HEK293T (cell line): ENCODE results near the gene KLF5.
A peak's percentile ranks its signal among the peaks of the same experiment; 100 is the strongest.

Experiments
- CTCF ChIA-PET: fragments of 350-600 bp; formaldehyde crosslinking; extraction: SDS; loops from one replicate; lab custom pipeline; 2021; ENCODE audit warnings: antibody characterized with exemption, inconsistent platforms; lab: Yijun Ruan, JAX
- POLR2A ChIA-PET: fragments of 350-600 bp; formaldehyde crosslinking; extraction: SDS; loops from one replicate; lab custom pipeline; 2020; ENCODE audit warnings: antibody characterized with exemption, inconsistent platforms; lab: Yijun Ruan, JAX
- DNase-seq: peaks from one replicate; pipeline ENCODE4 v3.0.0; 2012; ENCODE audit warnings: mixed read lengths; ENCODE audit errors: extremely low spot score
- ARNT ChIP-seq: fragments of 450-650 bp; IDR thresholded peaks from 2 replicates; pipeline ENCODE4 v1.6.1; 2017; ENCODE audit warnings: mild to moderate bottlenecking
- BHLHE40 ChIP-seq: fragments of 450-650 bp; IDR thresholded peaks from 2 replicates; pipeline ENCODE4 v1.6.1; 2016; ENCODE audit warnings: mild to moderate bottlenecking, moderate library complexity, borderline replicate concordance
- CTBP1 ChIP-seq: fragments of 450-650 bp; IDR thresholded peaks from 2 replicates; pipeline ENCODE4 v1.6.1; 2016; ENCODE audit warnings: borderline replicate concordance
- ELF4 ChIP-seq: fragments of 450-650 bp; IDR thresholded peaks from 2 replicates; pipeline ENCODE4 v1.6.1; 2017; ENCODE audit warnings: antibody characterized with exemption
- FOXA1 ChIP-seq: fragments of 450-650 bp; IDR thresholded peaks from 2 replicates; pipeline ENCODE4 v1.6.1; 2016; ENCODE audit warnings: mild to moderate bottlenecking
- FOXK2 ChIP-seq: fragments of 450-650 bp; IDR thresholded peaks from 2 replicates; pipeline ENCODE4 v1.6.1; 2016; ENCODE audit warnings: mild to moderate bottlenecking
- FOXM1 ChIP-seq: fragments of 450-650 bp; IDR thresholded peaks from 2 replicates; pipeline ENCODE4 v1.6.1; 2017; ENCODE audit warnings: mild to moderate bottlenecking, borderline replicate concordance
- HDGF ChIP-seq: fragments of 450-650 bp; IDR thresholded peaks from 2 replicates; pipeline ENCODE4 v1.6.1; 2017; ENCODE audit warnings: antibody characterized with exemption, borderline replicate concordance
- L3MBTL2 ChIP-seq: fragments of 450-650 bp; conservative IDR thresholded peaks from 2 replicates; pipeline ENCODE4 v1.6.1; 2016; ENCODE audit warnings: mild to moderate bottlenecking
- LEF1 ChIP-seq: fragments of 450-650 bp; IDR thresholded peaks from 2 replicates; pipeline ENCODE4 v1.6.1; 2017; ENCODE audit warnings: mild to moderate bottlenecking, borderline replicate concordance
- NFRKB ChIP-seq: fragments of 450-650 bp; IDR thresholded peaks from 2 replicates; pipeline ENCODE4 v1.6.1; 2016; ENCODE audit warnings: mild to moderate bottlenecking, moderate library complexity
- PKNOX1 ChIP-seq: fragments of 450-650 bp; IDR thresholded peaks from 2 replicates; pipeline ENCODE4 v1.6.1; 2016
- SP1 ChIP-seq: fragments of 450-650 bp; IDR thresholded peaks from 2 replicates; pipeline ENCODE4 v1.6.1; 2017
- SUZ12 ChIP-seq: fragments of 450-650 bp; IDR thresholded peaks from 2 replicates; pipeline ENCODE4 v1.6.1; 2016; ENCODE audit warnings: mild to moderate bottlenecking
- TARDBP ChIP-seq: fragments of 450-650 bp; IDR thresholded peaks from 2 replicates; pipeline ENCODE4 v1.6.1; 2016
- ZNF384 ChIP-seq: fragments of 450-650 bp; IDR thresholded peaks from 2 replicates; pipeline ENCODE4 v1.6.1; 2016

Gene KLF5

GRCh38 chr13:73061876-73062275 is 3.1 kb downstream of the KLF5 start:
- DNase-seq: no peak
- TF ChIP-seq FOXM1 (no peak), TARDBP (no peak), L3MBTL2 (no peak), NFRKB (no peak), ZNF384 (no peak)
- ChIA-PET CTCF (no interaction called here), POLR2A (interaction anchor here (1.3 kb wide), 1 partner anchor 13 kb away, joined by 3 read pairs; no protein-coding TSS in a partner anchor)

- ChIA-PET POLR2A (interaction anchor here (0.8 to 1.3 kb wide), 2 partner anchors 13 to 241 kb away, joined by 3 read pairs; no protein-coding TSS in a partner anchor), CTCF (interaction anchor here (0.6 kb wide), 1 partner anchor 489 kb away, joined by 3 read pairs; no protein-coding TSS in a partner anchor)
- TF ChIP-seq BHLHE40 (no peak), TARDBP (no peak), ZNF384 (no peak), HDGF (no peak), L3MBTL2 (no peak), ARNT (no peak), ELF4 (no peak), LEF1 (no peak), SUZ12 (no peak), FOXM1 (no peak), FOXA1 (no peak), PKNOX1 (no peak), NFRKB (no peak)
- DNase-seq: no peak
These were observed 3.7 kb downstream of the KLF5 start for GRCh38 chr13:73062468-73062867.

GRCh38 chr13:73063166-73063565 is 4.4 kb downstream of the KLF5 start:
- CTCF ChIA-PET: interaction anchor here (0.6 kb wide), 2 partner anchors 20 to 490 kb away, joined by 3 read pairs; no protein-coding TSS in a partner anchor
- peak; percentile 35; the same call in 1 of the 2 replicates for TF ChIP-seq PKNOX1
- no peak for TF ChIP-seq HDGF
- POLR2A ChIA-PET: interaction anchor here (0.8 kb wide), 1 partner anchor 241 kb away, joined by 3 read pairs; no protein-coding TSS in a partner anchor
- no peak for DNase-seq

GRCh38 chr13:73065036-73065435 is 6.2 kb downstream of the KLF5 start:
- TF ChIP-seq NFRKB: no peak
- POLR2A ChIA-PET: no interaction called here
- DNase-seq: no peak
- CTCF ChIA-PET: no interaction called here

- ChIA-PET POLR2A (no interaction called here), CTCF (no interaction called here)
- no peak for DNase-seq
- no peak for TF ChIP-seq LEF1
- no peak for TF ChIP-seq L3MBTL2
- TF ChIP-seq FOXK2: no peak
- TF ChIP-seq FOXM1: no peak
- no peak for TF ChIP-seq SUZ12
- TF ChIP-seq CTBP1: no peak
- no peak for TF ChIP-seq BHLHE40
- TF ChIP-seq ZNF384: no peak
- no peak for TF ChIP-seq TARDBP
- no peak for TF ChIP-seq PKNOX1
- TF ChIP-seq SP1: no peak
These were observed 7.0 kb downstream of the KLF5 start for GRCh38 chr13:73065665-73066340.

GRCh38 chr13:73069206-73069805 is 10.5 kb downstream of the KLF5 start:
- TF ChIP-seq BHLHE40: no peak
- TF ChIP-seq NFRKB: no peak
- no peak for TF ChIP-seq SP1
- no peak for DNase-seq
- ChIA-PET POLR2A (no interaction called here), CTCF (interaction anchor here (0.9 kb wide), 1 partner anchor 10 kb away, joined by 3 read pairs; no protein-coding TSS in a partner anchor)

- TF ChIP-seq BHLHE40 (no peak), SUZ12 (no peak), NFRKB (no peak), LEF1 (no peak), HDGF (no peak), ELF4 (no peak), PKNOX1 (no peak), ARNT (no peak), FOXK2 (no peak), FOXM1 (no peak), L3MBTL2 (no peak)
- CTCF ChIA-PET: interaction anchor here (1.6 kb wide), 1 partner anchor 11 kb away, joined by 4 read pairs; no protein-coding TSS in a partner anchor
- POLR2A ChIA-PET: interaction anchor here (2.0 kb wide), 1 partner anchor 10 kb away, joined by 5 read pairs; no protein-coding TSS in a partner anchor
- no peak for DNase-seq
These were observed 11.8 kb downstream of the KLF5 start for GRCh38 chr13:73070451-73071098.
